GM11168 (cell line): ENCODE measurements around the gene ANKRD2.

Experiments used
- in situ Hi-C: fragments of 300-500 bp; cut with MboI; formaldehyde crosslinking; loops from one replicate; pipeline ENCODE4 v1.12.0; 2022; ENCODE audit warnings: low sequenced_read_pairs; ENCODE audit not compliant: unreplicated experiment

The ANKRD2 gene

DNA sequence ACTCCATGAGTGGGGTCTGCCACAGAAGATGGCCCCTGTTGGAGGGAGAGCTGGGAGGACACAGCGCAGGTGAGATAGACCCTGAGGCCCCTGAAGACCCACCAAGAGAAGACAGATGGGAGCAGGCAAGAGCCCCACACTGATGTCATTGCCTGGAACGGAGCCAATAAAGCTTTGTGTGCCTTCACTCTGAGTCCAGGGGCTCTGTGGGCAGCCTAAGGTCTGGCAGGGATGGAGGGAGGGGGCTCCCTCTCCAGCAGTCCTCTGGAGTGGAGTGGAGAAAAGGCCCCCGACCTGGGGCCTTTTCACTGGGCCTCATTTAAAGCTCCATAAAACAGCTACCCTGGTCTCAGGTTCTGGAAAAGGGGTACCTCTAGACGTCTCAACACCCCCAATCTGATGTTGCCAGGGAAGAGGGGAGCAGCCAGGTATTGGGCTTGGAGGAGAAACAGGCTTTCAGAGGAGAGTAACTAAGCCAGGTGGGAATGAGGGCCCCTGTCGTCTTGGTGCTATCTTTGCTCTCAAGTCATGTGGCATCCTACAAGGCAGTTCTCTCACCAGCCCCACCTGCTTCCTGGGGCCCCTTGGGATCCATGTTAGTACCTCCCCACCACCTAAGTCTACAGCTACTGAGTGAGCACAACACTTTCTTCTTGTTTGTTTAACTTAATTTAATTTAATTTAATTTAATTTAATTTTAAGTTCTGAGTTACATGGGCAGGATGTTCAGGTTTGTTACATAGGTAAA, 18.3 kb downstream of the ANKRD2 start:
- in situ Hi-C loops, result no loop called here

DNA sequence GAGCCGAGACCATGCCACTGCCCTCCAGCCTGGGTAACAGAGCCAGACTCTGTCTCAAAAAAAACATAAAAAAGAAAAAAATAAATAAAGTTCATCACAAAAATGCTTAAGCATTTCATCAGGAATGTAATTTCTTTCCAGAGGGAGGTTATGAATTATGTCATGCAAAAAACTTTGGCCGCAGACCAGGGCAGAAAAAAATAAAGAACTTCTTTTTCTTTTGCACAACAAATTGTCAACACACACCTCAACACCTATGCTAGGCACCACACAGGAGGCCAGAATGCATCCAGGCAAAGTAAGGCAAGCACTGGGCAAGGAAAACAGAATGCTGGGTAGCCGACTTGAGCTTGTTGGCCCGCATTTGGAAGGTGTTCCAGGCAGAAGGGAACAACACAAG, 20.8 kb downstream of the ANKRD2 start:
- in situ Hi-C loops, result no loop called here

DNA sequence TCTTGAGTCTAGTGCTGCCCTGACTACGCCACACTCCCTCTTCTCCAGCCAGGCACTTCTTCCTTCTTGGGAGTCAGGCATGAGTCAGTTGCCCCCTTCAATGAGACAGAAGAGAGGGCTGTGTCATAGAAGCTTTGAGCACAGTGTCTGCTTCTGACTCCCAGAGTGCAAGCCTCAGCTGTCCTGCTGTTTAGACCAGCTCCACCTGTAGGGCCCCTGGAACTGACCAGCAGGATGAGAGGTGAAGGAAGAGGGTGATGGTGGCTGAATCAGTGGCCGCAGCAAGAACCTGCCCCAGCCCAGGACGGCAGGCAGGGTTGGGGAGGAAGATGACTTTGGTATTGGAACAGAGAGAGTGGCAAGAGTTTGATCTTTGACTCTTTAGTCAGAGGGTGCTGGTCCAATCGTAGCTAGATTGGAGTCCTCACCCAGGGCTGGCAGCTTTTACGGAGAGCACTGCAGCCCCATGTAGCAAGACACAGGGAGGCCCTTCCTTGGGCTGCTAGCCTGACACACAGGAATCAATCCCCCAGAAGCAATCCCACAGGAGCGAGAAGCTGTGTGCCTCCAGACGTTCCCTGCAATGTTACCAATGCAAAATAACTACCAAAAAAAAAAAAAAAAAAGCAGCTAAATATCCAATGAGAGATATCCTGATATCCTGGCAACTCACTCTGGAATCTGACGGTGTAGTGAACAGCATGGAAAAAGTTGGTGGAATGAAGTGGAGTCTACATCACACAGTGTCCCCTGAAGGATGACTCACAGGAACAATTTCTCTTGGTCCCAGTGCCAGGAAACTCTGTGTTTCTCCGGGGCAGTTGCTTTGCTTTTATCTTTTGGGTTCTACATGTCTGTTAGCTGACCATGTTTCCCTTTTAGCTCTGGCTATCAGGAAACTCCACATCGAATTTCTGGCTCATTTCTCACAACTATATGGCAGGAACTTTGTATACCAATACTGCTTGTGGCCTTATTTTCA, 23.8 kb downstream of the ANKRD2 start:
- in situ Hi-C loops, result no loop called here

DNA sequence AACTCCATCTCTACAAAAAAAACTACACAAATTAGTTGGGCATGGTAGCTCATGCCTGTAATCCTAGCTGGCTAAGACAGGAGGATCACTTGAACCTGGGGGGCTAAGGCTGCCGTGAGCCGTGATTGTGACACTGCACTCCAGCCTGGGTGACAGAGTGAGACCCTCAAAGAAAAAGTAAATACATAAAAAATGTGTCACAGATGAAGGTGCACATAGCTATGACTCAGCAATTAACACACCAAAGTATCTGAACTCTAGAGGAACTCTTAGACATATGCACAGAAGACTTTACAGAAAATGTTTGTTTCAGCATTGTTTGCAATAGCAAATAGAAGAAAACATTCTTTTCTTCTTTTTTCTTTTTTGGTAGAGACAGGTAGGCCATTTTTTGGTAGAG, 25.2 kb downstream of the ANKRD2 start:
- in situ Hi-C loops, result no loop called here

DNA sequence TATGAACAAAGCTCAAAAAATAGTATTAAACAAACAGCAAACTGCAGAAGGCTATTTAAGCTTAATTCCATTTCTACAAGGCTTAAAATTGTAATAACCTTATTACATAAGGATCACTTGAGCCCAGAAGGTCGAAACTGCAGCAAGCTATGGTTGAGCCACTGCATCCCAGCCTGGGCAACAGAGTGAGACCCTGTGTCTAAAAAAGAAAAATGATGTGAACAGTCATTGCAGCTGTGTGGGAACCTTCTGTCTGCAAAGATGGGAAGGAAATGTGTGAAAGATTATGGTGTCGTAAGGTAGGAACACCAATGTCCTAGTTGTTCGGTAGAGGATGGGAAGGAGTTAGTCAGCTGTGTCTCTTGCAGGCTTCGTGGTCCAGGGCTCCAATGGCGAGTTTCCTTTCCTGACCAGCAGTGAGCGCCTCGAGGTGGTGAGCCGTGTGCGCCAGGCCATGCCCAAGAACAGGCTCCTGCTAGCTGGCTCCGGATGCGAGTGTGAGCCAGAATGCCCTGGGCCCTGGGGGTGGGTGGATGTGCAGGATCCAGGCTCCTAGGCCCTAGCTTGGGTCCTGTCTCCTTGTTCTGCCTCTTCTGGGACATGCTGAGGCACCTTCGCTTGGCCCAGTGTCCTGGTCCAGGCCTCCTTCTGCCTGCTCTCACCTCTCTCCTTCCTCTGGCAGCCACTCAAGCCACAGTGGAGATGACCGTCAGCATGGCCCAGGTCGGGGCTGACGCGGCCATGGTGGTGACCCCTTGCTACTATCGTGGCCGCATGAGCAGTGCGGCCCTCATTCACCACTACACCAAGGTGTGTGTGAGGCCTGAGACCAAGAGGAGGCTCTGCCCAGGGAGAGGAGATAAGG, 26.1 kb downstream of the ANKRD2 start:
- in situ Hi-C loops, result no loop called here

DNA sequence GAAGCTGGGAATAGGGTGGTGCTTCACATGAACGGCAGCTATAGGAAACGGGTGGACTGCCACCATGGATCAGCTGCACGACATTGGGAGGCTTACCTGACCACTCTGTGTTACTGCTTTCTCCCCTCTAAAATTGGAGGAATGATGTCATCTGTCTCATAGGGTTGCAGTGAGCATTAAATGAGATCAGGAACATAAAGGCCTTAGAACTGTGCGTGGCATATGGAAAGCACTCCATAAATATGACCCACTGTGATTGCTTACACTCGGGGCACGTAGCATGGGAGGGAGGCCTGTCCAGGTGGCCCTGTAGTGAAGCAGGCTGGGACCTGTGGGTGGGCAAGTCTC, 26.7 kb downstream of the ANKRD2 start:
- in situ Hi-C loops, result no loop called here

DNA sequence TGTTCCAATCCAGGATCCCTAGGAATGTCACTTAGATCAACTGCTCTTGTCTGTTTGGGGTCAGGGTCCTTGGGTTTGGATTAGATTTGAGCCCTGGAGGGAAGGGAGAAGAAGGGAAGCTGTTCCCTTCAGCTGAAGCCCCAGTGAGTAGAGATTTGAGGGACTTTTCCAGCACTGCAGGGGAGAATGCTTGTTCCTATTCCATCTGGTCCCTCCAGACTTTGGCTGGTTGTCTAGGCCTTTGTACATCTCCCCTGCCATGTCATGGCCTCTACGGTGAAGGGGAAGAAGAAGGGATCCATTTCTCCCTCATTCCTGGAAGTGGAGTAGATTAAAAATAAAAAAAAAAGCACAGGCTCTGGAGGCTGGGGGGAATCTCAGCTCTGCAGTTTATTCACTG, 28.0 kb downstream of the ANKRD2 start:
- in situ Hi-C loops, result no loop called here

DNA sequence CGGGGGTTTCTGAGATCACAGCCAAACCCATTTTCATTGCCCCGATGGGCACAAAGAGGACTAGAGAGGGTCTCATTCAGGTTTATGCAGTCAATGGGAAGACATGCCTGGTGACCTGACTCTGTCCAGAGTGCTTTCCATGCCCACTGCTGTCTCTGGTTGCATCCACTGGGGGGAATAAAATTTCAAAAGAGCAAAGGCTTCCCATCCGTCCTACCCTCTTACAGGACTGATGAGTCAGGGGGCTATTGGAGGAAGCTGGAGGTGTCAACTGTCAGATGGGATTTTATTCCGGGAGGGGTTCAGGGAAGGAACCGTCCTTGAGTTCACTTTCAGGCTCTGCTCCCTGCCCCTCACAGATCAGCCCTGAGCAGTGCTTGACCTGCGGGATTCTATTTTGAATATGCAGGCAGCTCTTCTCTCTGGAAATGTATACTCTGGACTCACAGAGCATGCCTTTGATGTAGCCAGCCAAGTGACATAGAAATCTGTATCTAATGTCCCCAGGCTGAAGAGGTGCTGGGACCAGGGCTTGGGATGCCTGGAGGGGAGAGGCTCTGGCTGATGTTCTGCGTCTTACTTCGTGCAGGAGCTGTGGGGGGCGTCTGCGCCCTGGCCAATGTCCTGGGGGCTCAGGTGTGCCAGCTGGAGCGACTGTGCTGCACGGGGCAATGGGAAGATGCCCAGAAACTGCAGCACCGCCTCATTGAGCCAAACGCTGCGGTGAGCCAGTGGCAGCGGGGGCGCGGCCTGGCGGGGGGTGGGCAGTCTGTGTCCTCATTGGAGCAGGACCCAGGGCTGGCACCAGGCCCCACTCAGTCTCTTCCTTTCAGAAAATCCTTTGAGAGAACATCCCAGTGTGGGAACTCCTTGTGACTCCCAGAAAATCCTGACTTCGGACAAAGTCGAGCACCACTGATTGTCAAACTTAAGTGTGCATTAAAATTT, 29.0 kb downstream of the ANKRD2 start:
- in situ Hi-C loops, result no loop called here

DNA sequence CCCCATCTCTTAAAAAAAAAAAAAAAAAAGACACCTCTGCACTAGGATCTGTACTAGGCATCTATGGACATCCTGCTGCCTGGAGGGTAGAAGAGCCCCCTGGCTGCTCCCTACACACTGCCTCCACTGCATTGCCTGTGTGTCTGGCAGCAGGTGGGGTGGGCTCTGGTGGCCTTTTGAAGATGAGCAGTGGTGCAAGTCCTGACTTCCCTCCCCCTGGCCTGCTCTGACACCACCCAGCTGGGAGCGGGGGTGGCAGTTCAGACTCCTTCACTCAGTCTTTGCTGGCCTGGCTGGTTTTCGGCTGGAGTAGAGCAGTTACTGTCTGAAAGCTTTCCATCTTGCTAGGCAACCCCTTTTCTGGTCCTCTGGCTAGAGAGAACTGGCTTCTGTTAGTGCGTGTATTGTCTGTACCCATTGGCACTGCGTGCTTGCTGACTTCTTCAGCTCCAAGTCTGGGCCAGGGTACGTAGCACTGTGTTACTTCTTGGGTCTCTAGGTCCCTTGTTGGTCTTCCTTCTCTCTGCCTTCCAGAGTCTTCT, 34.6 kb downstream of the ANKRD2 start:
- in situ Hi-C loops, result no loop called here

DNA sequence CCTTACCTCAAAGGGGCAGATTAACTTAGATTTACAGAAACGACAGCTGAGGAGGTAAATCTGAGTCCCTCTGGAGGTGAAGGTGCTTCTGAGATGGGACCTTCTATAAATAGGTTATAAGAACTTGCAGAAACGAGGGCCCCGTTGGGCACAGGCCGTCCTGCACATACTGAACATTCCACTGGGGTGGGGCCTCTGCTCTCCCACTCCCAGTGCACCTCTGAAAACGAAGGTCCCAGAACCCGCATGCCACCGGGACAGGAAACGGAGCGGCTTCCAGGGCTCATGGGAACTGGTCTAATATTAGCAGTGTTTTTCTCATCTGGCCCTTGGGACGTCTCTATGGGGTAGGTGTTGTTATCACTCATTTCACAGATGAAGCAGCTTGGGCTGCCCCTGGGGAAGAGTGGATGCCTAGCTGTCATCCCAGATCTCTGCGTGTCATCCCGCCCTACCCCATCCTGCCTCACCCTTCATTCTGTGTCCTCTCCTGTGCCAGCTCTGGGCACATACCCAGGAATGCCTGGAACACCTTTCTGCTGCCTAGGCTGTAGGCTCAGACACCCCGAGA, 36.5 kb downstream of the ANKRD2 start:
- in situ Hi-C loops, result no loop called here

DNA sequence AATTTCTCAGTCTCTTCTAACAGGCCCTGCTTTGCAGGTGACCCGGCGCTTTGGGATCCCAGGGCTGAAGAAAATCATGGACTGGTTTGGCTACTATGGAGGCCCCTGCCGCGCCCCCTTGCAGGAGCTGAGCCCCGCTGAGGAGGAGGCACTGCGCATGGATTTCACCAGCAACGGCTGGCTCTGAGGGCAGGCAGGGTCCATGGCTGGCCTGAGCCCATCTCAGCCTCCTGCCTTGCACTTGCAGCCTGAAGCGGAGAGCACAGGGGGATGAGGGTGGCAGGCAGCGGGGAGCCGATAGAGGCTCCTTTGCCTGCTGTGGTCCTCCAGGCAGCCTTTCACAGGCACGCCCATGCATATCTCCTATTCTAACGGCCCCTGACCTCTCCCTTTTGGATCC, 38.9 kb downstream of the ANKRD2 start:
- in situ Hi-C loops, result no loop called here

DNA sequence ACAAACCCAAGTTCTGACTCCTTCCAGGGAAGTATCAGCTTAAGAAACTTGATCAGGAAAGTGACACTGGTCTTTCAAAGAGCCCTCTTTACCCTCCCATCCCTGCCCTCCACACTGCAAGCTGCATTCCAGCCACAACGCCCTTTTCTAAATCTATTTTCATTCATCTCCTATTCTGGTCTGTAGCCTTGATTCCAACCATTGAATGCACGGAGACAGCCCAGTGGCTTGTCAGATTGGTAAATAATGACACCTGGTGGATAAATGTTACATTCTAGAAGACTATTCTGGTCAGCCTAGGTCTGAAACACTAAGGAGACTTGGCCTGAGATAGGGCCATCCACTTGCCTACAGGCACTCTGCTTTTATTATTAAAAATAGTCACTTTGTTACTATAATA, 39.8 kb downstream of the ANKRD2 start:
- in situ Hi-C loops, result no loop called here

DNA sequence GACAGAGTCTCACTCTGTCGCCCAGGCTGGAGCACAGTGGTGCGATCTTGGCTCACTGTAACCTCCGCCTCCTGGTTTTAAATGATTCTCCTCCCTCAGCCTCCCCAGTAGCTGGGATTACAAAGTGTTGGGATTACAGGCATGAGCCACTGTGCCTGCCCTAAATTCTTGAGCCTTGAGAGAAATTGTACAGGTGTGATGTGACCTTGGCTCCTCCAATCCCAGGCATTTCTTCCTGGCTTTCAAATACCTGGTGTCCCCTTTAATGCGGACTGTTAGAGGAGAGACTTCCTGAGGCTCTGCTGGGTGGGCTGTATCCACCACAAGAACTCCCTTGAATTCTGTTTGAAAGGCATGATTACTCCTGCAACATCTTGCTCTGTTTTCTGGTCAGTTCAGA, 45.7 kb downstream of the ANKRD2 start:
- in situ Hi-C loops, result no loop called here

DNA sequence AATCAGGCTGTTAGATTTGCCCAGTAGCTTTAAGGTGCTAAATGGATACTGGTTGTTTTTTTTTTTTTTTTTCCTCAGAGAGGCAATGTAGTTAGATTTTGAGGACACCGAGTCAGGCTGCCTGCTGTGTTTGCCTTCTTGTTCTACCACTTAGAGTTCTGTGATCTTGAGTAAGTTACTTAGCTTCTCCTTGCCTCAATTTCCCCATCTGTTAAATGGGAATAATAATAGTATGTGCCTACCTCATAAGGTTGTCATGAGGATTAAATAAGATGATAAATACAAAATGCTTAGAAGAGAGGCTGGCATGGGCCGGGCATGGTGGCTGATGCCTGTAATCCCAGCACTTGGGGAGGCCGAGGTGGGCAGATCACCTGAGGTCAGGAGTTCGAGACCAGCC, 46.2 kb downstream of the ANKRD2 start:
- in situ Hi-C loops, result no loop called here

DNA sequence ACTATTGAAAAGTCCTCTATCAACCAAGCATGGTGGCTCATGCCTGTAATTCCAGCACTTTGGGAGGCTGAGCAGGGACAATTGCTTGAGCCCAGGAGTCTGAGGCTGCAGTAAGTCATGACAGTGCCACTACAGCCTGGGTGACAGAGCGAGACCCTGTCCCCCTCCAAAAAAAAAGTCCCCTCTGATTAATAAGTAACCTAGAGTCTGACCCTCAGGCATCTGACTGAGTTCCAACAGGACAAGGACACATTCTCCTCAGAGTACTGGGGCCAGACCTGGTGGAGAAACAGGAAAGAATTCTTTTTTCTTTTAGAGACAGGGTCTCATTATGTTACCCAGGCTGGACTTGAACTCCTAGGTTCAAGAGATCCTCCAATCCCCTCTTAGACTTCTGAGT, 50.7 kb downstream of the ANKRD2 start:
- in situ Hi-C loops, result no loop called here

DNA sequence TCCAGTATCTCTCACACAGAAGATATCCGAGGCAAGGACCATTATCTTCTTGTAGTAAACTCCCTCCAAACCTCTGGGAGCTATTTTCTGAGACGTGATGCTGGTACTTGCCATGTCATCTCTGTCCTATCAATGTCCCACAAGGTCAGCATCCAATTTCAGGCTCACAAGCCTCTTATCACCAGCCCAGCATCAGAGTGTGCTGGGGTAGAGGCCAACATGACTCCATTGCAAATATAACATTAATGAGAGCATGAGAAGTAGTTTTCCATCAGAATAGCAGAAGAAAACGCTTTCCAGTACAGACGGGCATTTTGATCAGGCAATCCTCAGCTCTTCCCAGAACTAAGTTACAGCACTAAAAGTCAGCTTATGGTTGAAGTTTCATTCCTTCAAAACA, 55.2 kb downstream of the ANKRD2 start:
- in situ Hi-C loops, result no loop called here

DNA sequence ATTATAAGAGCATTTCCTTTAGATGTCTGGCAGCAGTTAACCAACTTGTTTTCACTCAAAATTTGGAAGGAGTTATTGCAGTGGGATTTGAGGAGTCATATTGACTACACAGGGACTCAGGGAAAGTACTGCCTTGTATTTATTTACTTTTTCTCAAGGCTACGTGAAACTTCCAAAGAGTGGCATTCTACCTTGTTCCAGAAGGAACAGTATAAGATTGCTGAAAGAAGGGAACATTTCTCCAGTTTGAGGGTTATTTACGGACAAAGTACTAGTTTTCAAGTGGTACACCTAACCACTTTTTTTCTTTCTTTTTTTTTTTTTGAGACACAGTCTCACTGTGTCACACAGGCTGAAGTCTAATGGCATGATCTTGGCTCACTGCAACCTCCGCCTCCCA, 55.6 kb downstream of the ANKRD2 start:
- in situ Hi-C loops, result no loop called here

DNA sequence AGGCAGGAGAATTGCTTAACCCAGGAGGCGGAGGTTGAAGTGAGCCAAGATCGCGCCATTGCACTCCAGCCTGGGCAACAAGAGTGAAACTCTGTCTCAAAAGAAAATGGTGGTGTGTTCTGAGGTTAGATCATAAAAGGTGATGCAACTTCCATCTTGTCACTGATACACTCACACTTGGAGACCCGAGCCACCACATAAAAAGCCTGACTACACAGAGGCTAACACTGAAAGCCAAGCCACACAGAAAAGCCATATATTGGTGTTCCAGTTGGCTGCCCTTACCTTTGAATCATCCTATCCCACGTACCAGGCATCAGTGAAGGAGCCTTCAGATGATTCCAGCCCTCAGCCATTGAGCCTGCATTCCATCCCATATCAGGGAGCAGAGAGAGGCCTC, 56.7 kb downstream of the ANKRD2 start:
- in situ Hi-C loops, result no loop called here

DNA sequence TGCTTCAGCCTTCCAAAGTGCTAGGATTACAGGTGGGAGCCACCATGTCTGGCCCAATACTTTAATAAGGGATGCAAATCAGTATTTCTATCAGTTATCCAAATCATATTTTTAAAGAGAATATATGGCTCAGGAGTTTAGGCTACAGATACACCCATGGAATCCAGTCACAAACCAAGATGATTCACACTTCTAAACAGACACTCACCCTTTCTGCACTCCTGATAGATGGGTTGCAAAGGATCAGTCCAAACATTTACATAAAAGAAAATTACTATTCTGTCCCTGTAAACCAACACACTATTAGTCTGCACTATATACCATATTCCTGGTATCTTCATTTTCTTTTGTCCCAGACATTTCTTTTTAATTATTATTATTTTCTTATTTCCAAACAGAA, 58.5 kb downstream of the ANKRD2 start:
- in situ Hi-C loops, result no loop called here
